ENCODE results near the gene ACSL4.
"Not testable (repeated sequence)": the region's sequence is repeated elsewhere in the genome, so short reads cannot be mapped to it uniquely, and the experiment has no call there.

Gene ACSL4

DNA sequence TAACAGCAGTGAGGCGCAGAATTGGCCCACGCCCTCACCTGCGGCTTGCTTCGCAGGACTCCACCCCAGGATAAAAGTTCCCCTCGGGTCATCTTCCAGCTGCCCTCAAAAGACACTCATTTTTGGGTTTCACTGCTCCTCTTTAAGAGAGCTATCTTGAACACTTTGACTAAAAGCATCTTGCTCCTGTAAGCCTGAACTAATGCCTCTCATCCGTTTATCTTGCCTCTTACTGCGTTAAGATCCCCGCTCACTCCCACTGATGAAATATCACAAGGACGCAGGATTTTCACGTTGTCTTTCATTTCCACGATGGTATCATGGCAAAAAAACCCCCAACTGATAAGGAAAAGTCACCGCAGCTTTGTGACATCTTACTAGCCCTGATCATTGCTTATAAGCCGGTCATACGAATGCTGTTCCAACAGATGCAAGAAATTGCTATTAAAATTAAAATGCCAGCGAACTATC lies 591 bp upstream of the ACSL4 start:
- H3K27ac ChIP-seq, result peak overlapping the region; percentile 76
- DNase-seq (ENCODE audit: low read depth, low spot score), result no peak

- peak overlapping the region; percentile 76 for H3K27ac ChIP-seq
Measured at GRCh38 chrX:109732017-109732801, 848 bp downstream of the ACSL4 start.

DNA sequence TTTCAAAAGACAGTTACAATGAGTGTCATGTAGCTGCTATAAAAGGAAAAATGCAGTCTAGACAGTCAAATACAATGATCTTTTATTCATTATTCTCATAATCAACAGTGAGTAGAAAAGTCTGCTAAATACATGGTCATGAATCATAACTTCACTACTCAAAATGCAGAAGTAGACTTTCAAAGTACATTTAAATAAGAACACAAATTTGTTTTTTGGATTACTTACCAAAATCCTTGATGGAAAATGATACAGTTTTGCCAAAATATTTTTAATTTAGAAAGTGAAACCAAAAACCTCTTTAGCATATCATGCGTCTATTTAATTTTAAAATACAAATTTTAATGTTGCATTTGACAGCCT lies 4.9 kb downstream of the ACSL4 start:
- H3K27ac ChIP-seq, result no peak overlapping the region
- DNase-seq (ENCODE audit: low read depth, low spot score), result no peak

More at GRCh38 chrX:109732017-109732801, 848 bp downstream of the ACSL4 start:
- DNase-seq (ENCODE audit: low read depth, low spot score), result no peak

- DNase-seq (ENCODE audit: low read depth, low spot score); H3K27ac ChIP-seq: not testable (repeated sequence)
Measured at GRCh38 chrX:109724971-109725370, 8.1 kb downstream of the ACSL4 start.

DNA sequence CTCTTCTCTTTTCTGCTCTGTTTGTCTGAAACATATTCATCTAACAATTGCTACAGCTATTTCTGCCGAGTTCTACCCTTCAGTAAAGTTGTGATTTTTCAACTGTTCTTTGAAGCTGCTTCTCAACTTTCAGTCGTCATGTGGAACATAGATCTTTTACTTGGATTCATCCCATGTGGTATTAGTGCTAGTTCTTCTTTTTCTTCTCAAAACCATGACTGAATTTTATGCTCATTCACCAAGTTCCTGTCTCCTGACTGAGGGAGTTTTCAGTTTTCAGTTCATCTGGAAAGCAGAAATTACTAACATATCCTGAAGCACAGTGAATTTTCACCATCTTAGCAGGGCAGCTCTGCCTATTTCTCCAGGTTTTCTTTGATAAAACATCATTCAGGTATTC lies 12.1 kb downstream of the ACSL4 start:
- H3K27ac ChIP-seq, result no peak overlapping the region
- DNase-seq (ENCODE audit: low read depth, low spot score), result no peak

- H3K27ac ChIP-seq, result no peak overlapping the region
- DNase-seq (ENCODE audit: low read depth, low spot score), result no peak
Measured at GRCh38 chrX:109719264-109719663, 13.8 kb downstream of the ACSL4 start.

- H3K27ac ChIP-seq, result peak overlapping the region; percentile 82
- DNase-seq (ENCODE audit: low read depth, low spot score), result no peak
Measured at GRCh38 chrX:109716431-109717028, 16.5 kb downstream of the ACSL4 start.

DNA sequence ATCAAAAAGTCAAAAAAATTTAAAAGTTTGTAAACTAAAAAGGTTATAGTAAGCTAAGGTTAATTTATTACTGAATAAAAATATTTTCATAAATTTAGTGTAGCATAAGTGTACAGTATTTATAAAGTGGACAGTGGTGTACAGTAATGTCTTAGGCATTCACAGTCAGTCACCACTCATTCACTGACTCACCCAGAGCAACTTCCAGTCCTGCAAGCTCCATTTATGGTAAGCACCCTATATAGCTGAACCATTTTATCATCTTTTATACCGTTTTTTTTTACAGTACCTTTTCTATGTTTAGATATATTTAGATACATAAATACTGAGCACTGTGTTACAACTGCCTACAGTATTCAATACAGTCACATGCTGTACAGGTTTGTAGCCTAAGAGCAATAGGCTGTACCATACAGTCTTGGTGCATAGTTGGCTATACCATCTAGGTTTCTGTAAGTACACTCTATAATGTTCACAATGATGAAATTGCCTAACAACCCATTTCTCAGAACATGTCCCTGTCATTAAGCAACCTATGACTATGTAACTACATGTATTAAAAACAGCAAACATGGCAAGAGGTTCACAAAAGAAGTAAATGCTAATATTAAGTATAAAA lies 18.6 kb downstream of the ACSL4 start:
- no peak for DNase-seq (ENCODE audit: low read depth, low spot score)
- H3K27ac ChIP-seq, result peak overlapping the region; percentile 82

DNA sequence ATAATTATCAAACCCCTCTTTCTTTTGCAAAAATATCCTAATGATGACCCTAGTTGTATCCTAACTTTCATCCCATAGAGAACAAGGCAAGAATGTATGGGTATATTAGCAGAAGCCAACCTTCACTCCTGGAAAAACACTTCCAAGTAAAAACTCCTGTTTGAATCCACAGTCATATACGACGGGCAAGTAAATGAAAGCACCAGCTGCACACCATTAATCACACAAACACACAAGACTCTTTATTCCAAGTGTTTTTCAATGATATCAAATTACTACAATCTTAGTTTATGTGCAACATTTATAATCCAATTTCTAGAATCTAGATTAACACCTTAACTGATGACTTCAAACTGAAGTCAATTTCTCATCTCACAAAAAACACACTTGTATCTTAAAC lies 22.9 kb downstream of the ACSL4 start:
- H3K27ac ChIP-seq, result peak overlapping the region; percentile 57

DNA sequence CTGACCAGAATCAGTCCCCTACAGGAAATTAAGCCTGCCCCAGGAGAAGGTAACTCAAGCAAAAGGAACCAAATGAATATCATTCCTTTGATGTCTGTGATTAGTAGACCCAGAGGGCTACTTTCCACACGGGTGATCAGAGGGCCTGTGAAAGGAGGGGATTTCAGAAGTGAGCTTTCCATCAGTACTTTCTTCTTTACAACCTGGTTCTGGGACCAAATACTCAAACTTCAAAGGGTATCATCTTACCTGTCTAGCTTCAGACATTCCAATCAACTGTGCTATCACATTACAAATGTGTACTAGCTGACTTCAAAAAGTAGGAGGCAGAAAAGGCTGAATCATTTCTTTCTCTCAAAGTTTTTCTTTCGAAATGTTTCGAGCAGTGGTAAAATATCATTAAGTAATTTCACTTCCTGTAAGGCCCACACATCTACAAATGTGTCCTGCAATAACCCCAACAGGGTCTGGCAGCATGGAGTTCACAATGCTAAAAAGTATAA lies 23.9 kb downstream of the ACSL4 start:
- peak overlapping the region; percentile 57 for H3K27ac ChIP-seq
- DNase-seq (ENCODE audit: low read depth, low spot score), result no peak

More for the DNA sequence above, 22.9 kb downstream of the ACSL4 start:
- no peak for DNase-seq (ENCODE audit: low read depth, low spot score)

DNA sequence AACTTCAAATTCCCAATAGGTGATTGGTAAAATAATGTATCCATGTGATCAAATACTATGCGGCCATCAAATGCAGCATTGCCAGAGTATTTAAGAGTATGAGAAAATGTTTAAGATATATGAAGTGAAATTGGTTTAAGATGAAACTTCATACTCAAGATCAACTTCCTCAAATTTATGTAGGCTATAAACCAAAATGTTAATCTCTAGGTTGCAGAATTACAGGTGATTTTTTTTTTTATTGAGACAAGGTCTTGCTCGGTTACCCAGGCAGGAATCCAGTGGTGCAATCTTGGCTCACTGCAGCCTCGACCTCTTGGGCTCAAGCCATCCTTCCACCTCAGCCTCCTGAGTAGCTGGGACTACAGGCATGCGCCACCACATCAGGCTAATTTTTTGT lies 25.3 kb downstream of the ACSL4 start:
- DNase-seq (ENCODE audit: low read depth, low spot score), result no peak
- H3K27ac ChIP-seq, result no peak overlapping the region

- H3K27ac ChIP-seq, result no peak overlapping the region
- no peak for DNase-seq (ENCODE audit: low read depth, low spot score)
Measured at GRCh38 chrX:109707319-109707718, 25.7 kb downstream of the ACSL4 start.

DNA sequence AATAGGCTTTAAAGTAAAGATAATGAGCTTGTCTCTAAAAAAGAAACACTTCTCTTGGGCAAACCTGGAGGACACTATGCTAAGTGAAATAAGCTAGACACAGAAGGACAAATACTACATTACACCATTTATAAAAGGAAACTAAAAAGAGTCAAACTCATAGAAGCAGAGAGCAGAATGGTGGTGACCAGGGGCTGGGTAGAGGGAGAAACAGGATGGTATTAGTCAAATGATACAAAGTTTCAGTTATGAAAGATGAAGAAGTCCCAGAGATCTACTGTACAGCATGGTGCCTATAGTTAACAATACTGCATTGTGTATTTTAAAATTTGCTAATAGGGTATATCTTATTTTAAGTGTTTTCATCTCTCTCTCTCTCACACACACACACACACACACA lies 28.5 kb downstream of the ACSL4 start:
- DNase-seq (ENCODE audit: low read depth, low spot score), result no peak
- no peak overlapping the region for H3K27ac ChIP-seq

- no peak overlapping the region for H3K27ac ChIP-seq
- DNase-seq (ENCODE audit: low read depth, low spot score), result no peak
Measured at GRCh38 chrX:109697855-109698254, 35.2 kb downstream of the ACSL4 start.

DNA sequence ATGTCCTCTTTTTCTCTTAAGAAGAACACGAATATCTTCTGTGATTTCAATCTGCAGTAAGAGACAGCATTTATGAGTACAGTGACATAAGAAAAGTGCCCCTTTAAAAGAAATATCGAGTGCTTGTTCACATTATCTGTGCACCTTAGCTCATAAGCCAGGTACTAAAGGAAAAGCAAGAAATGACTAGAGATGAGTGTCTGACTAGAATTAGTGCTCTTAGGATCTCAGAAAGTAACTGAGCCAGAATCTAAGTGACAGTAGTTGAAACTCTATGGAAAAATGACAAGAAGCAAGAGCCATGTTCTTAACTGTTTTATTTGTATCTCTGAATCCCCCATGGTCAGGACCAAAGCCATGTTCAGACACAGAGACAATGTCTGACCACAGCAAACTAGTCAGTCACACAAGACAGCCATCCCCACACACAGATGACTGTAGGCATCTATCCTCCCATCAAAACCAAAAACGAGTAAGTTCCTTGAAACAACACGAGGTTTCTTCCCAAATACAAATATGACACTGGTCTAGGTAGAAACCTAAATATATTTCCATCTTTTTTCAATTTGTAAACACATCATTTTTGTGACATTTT lies 36.8 kb downstream of the ACSL4 start:
- H3K27ac ChIP-seq, result no peak overlapping the region
- DNase-seq (ENCODE audit: low read depth, low spot score), result no peak

GRCh38 chrX:109695637-109696036 lies 37.4 kb downstream of the ACSL4 start:
- H3K27ac ChIP-seq, result no peak overlapping the region
- DNase-seq (ENCODE audit: low read depth, low spot score), result no peak

DNA sequence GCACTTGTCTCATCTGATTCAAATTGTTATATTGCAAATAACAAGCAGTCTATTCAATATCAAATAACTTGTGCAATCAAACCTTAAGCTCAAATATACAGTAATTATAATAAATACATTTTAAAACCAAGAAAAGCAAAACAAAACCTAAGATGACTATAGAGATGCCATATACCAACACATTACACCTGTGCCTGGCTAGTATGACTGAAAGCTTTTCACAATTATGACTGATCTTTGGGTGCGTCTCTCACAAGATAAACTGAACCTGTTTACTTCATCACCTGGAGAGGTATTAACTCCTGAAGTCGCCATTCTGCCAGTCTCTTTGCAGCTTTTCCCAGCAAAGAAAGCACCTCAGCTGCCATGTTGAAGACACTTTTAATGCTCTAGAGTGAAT lies 41.3 kb downstream of the ACSL4 start:
- H3K27ac ChIP-seq, result no peak overlapping the region
- no peak for DNase-seq (ENCODE audit: low read depth, low spot score)

- no peak overlapping the region for H3K27ac ChIP-seq
- no peak for DNase-seq (ENCODE audit: low read depth, low spot score)
Measured at GRCh38 chrX:109691277-109691676, 41.8 kb downstream of the ACSL4 start.

GRCh38 chrX:109687903-109688302 lies 45.2 kb downstream of the ACSL4 start:
- DNase-seq (ENCODE audit: low read depth, low spot score), result no peak

GRCh38 chrX:109685656-109686078 lies 47.4 kb downstream of the ACSL4 start:
- no peak for DNase-seq (ENCODE audit: low read depth, low spot score)
- no peak overlapping the region for H3K27ac ChIP-seq

More at GRCh38 chrX:109687903-109688302, 45.2 kb downstream of the ACSL4 start:
- H3K27ac ChIP-seq, result no peak overlapping the region

DNA sequence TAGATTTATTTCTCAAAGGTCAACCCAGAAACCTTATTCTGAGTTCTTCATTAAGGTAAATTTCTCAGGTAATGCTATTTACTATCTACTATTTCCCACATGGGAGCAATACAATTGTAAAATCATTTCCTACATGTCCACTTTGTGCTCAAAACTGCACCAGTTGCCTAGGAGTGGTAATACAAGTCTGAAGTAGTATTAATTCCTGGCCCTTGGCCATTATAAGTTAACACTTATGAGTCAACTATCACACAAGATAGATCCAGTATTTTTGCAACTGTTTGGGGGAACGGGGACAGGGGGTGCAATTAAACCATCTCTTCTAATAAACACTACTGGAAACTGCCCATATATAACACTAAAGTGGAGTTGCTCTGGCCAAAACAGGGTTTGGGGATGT lies 48.9 kb downstream of the ACSL4 start:
- no peak for DNase-seq (ENCODE audit: low read depth, low spot score)
- H3K27ac ChIP-seq, result no peak overlapping the region
